GM04503 (cell line): ENCODE measurements around the gene KDM3A.
"Not testable (repeated sequence)": the region's sequence is repeated elsewhere in the genome, so short reads cannot be mapped to it uniquely, and the experiment has no call there.

Experiments used
- DNase-seq: peaks from one replicate; pipeline ENCODE4 v3.0.0-alpha.2; 2012; ENCODE audit warnings: low read depth

Gene KDM3A

DNA sequence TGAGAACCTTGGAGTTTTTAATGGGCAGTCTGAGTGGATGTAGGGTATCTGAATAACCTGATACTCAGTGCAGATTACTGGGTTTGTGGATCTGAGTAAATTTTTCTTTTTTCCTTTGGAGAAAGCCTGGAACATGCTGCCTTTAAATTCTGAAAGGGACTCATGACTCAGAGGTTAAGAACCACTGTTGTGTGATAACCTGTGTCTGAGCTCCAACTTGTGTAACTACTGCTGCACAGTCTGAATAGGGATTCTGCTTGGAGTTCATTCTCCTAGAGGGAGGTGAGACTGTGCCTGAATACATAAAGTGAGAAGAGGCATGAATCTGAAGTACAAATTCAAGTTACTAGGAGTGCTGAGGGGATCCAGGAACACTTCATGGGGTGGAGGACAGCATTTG, 36.2 kb downstream of the KDM3A start:
- no peak for DNase-seq

DNA sequence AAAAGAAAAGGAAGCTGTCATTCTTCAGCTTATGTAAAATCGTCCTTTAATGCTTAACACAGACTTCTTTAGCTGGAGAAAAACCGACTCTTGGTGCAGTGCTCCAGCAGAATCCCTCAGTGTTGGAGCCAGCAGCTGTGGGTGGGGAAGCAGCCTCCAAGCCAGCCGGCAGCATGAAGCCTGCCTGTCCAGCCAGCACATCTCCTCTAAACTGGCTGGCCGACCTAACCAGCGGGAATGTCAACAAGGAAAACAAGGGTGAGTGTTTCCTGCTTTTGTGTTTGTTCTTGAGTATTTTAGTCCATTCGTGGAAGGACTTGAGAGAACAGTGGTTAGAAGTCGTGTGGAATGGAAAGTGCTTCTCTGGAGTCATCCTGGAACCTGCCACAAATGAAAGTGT, 38.9 kb downstream of the KDM3A start:
- no peak for DNase-seq

DNA sequence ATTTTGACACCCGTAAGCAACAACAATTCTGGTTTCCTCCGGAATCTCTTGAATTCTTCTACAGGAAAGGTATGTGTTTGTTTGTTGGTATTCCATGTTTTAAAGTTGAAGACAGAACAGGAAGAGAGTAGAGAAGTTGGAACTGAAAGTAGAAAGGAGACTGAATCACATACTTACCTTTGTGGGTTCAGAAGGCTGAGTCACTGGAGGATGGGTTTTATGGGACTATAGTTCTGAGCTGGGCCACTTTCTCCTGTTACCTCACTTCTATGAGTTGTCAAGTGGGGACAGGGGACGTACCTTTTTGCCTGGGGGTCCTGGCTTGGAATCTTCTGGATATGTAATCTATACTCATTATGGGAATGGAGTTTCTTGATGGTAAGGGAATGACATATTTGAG, 40.9 kb downstream of the KDM3A start:
- no peak for DNase-seq

DNA sequence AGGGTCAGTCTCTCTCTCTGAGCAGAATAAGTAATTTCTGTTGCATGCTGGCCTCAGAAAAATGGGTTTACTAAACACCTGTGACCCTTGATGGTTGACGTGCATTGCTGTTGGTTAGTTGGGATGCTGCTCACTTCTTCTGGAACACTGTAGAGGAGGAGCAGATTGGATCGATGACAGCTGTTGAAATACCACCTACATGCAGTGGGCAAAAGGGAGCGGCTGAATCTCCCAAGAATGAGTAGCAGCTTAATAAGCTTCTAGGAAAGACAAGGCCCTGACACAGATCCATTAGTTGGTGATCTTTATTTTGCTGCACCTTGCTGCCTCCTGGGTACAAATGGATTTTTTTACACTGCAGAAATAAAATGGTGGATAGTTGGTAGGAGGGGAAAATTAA, 43.2 kb downstream of the KDM3A start:
- DNase-seq: no peak

DNA sequence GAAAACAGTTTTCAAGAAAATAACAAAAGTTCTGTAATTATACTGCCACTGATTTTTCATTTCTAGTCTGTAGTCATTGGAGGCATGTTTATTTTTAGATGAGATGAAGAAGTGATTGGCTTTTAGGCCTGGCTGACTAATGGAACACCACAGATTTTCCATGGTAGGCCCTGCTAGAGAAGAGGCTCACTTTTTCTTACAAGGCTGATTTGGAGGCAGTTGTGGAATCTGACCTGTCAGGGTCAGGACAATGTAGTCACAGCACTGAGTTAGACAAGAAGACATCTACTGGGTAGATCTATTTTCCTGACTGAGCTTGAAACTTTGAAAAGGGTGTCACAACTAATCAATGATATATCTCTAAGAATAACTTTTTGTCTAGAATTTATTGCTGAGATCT, 43.9 kb downstream of the KDM3A start:
- DNase-seq: no peak

DNA sequence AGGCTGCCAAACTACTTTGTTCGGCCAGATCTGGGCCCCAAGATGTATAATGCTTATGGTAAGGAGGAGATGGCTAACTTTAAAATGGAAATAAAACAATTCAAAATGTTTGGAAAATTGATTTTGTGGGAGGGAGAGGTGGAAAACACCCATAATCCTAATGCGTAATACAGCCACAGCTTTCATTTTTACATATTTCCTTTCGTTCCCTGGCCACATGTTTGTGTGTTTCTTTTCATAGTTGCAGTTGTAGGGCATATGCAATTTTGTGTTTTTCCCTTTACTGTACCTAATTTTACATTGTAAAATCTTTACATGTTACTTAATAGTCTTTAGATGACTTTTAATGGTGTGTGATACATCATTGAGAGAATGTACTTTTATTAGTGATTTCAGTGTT, 44.6 kb downstream of the KDM3A start:
- no peak for DNase-seq

DNA sequence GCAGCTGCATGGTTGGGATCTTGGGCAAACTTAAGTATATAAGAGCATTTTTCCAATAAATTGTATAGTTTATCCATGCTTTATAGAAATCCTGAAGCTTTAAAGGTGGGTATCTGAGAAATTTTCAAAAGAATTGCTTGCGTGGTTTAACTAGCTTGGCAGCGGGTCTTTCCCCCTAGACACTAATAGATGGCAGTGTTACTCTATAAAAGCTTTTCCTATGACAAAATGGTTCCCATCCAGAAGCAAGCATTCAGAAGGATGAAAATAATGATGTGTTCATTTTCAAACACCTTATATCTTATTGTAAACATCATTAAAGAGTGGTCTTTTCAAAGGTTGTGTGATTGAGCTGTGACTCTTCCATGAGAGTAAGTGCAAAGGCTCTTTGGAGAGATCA, 45.9 kb downstream of the KDM3A start:
- no peak for DNase-seq

DNA sequence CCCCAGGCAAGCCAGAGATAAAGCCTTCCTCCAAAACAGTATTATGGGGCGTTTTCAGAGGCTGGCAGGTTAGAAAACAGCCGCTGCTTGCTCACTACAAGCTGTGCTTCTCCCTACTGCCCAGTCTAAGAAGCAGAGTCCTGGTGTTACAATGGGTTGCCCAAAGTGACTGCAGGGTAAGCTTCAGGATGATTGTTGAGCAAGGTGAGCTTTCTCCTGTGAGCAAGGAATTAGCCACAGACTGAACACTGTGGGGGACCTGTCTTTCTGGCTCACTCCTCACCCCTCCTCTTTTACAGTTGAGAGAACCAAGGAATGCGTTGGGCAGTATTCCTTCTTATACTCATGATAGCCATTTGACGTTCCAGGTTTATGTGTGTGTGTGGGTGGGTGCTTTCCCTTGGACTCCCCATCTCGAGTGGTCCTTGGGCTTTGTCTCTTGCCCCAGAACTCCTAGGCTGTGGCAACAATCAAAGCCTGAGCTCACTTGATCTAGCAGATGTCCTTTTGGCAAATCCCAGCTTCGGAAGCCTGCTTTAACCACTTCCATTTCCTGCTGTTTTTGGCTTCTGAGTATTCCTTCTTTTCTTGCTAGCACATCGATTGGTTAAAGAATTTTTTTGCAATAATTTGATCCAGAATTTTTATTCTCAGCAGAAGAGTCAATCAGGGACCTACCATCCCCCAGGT, 47.5 kb downstream of the KDM3A start:
- no peak for DNase-seq

DNA sequence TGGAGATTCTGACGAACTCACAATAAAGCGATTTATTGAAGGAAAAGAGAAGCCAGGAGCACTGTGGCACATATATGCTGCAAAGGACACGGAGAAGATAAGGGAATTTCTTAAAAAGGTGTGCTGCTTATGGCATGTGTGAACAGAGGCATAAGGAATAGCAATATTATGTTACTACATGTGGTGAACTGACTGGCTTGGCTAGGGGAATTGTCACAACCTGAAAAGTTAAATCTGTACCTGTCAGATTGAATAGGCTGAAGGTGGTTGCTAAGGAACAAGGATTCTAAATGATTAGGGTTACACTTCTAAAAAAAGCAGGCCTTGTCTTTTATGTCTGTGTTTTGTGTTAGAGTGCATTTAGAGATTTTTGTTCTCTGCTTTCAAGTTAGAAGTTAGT, 48.4 kb downstream of the KDM3A start:
- no peak for DNase-seq

DNA sequence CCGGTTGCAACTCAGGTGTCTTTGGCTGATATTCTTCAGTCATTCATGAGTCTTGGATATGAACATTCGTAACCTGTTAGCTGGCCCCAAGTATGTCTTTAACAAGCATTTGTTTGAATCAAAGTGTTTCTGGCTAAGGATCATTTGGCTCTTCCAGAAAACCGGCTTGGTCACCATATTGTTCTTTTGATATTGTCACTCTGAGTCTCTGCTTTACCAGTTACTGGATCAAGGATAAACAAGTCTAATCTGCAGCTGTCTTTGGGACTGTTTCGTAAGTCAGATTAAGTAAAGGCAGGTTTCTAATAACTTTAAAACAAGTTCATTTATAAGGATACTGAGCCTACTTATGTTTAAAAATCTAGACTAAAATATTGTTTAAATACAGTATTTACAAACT, 49.1 kb downstream of the KDM3A start:
- no peak for DNase-seq

DNA sequence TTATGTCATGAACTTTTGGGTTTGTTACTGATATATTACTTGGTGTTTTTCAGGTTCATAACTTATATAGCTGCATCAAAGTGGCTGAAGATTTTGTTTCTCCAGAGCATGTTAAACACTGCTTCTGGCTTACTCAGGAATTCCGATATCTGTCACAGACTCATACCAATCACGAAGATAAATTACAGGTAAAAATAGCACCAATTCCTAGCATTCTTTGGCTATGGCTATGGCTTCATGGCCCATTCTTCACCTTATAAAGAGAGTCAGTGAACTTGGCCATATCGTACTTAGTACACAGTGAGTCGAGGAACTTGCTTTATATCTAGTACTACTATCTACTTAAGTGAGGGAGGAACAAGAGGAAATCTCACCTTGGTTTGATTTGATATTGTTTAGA, 49.9 kb downstream of the KDM3A start:
- no peak for DNase-seq

DNA sequence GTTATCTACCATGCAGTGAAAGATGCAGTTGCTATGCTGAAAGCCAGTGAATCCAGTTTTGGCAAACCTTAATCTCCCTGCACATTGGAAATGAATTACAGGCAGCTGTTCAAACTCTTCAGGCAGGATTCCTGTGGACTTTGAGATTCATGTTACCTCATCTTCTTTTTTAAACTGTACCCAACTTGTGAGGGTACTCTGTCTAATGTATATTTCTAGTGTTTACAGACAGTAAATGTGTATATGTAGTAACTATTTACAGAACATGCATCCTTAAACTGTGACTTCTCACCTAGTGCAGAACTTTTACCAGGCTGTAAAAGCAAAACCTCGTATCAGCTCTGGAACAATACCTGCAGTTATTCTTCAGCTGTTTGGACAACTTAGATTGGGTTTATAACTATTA, 50.9 kb downstream of the KDM3A start:
- no peak for DNase-seq

DNA sequence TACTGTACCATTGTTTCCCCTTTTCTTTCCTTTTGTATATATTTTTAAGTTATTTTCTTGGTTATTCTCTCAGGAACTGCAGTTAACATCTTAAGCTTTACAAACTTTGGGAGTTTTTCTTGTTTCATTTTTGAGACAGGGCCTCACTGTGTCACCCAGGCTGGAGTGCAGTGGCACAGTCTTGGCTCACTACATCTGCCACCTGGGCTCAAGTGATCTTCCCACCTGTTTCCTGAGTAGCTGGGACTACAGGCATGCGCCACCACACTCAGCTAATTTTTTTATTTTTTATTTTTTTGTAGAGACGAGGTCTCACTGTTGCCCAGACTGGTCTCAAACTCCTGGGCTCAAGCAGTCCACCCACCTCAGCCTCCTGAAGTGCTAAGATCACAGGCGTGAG, 55.2 kb downstream of the KDM3A start:
- DNase-seq: not testable (repeated sequence)

DNA sequence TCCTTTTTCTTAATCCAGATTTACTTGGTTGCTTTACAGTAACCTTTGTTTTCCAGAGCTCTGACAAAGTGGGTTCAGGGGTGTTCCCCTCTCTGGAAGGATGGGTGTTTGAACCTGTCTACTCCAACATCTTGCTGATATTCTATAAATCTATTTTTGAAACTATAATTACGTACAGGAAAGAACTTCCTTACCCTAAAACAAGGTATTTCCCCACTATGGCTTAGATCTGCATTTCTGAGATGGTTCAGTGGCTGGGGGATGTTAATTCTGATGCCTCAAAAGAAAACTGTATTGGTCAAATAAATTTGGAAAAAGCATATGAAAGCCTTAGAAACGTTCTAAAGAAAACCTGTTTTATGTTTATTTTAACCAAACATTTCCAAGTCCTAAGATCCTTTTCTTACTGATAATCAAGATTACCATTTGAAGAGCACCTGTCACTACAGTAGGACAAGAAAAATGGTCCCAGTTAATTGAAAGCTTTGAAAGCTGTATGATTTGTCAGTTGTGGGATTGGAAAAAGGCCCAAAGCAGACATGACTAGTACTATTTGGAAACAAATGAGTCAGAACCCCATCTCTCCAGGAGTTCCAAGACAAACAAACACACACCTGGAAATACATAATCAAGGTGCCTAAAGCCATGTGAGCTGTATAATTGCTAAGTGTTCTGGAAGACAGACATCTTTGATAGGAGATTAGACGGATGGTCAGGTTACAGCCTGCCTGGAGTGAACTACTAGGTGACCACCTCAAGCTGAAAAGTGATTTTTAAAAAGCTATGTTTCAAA, 57.5 kb downstream of the KDM3A start:
- DNase-seq: no peak

DNA sequence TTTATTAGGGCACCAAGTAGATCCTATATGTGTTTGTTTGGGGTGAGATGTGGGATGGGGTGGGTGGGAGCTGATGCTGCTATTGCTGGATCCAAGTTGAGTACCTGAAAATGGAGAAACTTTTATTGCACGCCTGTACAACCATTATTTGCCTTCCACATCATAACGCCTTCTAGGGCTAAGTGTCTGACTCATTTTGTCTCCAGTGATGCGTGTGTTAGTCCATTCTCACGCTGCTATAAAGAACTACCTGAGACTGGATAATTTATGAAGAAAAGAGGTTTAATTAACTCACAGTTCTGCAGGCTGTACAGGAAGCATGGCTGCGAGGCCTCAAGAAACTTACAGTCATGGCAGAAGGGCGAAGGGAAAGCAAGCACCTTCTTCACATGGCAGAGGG, 58.2 kb downstream of the KDM3A start:
- DNase-seq: no peak

DNA sequence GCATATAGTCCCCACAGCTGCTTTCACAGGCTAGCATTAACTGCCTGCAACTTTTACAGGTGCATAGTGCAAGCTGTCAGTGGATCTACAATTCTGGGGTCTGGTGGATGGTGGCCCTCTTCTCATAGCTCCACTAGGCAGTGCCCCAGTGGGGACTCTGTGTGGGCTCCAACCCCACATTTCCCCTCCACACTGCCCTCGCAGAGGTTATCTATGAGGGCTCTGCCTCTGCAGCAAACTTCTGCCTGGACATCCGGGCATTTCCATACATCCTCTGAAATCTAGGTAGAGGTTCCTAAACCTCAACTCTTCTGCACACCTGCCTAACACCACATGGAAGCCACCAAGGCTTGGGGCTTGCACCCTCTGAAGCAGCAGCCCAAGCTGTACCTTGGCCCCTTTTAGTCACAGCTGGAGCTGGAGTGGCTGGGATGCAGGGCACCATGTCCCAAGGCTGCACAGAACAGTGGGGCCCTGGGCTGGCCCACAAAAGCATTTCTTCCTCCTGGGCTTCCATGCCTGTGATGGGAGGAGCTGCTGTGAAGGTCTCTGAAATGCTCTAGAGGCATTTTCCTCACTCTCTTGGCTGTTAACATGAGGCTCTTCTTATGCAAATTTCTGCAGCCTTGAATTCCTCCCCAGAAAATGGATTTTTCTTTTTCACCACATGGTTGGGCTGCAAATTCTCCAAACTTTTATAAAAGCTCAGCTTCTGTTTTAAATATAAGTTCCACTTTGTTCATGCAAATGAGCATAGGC, 59.3 kb downstream of the KDM3A start:
- DNase-seq: no peak

DNA sequence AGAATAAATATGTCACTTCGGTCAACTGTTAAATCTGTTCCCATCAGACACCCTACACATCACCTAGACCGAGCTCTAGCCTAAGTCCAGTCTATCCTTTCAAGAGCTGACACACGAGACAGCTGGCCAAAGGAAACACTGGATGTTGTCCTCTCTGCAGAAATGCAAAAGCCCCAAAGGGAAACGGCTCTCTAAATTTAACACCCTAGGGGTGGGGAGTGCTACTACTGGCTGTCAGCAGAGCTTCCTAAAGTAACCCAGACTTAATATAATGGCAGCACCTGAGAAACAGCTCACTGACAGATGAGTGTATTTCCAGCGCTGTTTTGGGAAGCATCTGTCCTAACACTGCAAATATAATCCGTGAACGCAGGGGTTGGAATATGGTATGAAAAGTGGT, 66.4 kb downstream of the KDM3A start:
- no peak for DNase-seq

DNA sequence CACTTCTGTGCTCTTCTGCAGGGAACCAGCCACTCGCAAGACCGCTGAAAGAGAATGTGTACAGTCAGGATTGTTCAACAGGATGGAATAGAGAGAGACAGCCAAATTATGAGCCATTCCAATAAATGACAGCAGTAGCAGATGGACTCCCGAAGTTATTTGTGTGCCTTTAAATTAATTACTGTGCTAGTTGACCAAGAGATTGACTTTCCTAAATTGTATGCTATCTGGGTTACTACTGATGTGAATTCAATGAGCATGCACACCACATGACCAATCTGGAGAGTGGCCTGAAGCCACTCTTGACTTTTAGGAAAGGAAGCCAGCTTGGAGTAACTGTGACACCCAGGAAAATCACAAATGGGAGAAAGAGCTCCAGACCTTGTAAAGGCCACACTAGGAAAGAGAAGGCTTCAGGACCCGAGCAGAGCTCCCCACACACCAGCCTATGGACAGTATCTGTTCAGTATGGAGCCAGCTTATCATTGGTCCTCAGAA, 69.3 kb downstream of the KDM3A start:
- no peak for DNase-seq

DNA sequence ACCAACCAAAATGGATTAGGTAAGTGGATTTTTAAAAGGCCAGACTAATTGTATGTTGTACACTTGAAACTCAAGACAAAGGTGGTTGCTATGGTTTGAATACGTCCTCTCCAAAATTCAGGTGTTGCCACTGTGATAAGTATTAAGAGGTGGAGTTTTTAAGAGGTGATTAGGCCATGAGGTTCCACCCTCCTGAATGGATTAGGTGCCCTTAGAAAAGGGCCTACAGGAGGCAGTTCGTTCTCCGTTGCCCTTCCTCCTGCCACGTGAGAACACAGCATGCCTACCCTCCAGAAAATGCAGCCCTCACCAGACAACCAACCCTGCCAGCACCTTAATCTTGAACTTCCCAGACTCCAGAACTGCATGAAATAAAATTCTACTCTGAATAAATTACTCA, 70.9 kb downstream of the KDM3A start:
- DNase-seq: no peak

DNA sequence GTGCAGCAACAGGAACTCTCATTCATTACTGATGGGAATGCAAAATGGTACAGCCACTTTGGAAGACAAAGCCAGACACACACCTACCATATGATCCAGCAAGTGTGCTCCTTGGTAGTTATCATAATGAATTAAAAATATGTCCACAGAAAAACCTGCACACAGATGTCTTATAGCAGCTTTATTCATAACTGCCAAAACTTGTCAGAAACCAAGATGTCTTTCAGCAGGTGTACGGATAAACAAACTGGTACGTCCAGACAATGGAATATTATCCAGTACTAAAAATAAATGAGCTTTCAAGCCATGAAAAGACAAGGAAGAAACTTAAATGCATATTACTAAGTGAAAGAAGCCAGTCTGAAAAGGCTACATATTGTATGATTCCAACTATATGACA, 71.7 kb downstream of the KDM3A start:
- DNase-seq: no peak

DNA sequence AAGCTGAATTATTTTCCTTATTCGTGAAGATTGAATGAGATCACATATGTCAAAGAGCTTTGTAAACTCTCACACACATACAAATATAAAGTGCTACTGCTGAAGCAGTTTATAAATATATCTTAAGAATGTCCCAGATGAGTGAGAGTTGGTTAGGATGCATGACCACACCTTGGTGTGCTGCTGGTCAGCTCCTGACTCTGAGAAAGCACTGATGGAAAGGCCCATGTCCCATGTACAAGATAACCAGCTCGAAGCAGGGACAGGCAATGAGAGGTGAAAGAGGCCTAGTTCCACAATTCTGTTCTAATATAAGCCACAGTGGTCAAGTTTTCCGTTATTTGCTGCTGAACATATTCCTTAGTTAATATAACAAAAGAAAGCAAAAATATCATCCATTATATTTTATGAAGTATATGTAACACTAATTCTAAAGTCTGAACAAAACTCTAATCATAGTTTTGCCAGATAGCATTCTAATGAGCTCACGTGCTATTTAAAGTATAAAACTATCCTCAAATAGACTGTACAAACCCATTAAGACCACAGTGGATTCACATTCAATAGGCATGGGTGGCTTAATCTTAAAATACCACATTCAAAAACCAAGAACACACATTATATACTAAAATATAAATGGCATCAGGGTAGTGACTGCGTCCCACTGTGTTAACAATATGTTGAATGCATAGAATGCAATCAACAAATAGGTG, 72.9 kb downstream of the KDM3A start:
- no peak for DNase-seq

DNA sequence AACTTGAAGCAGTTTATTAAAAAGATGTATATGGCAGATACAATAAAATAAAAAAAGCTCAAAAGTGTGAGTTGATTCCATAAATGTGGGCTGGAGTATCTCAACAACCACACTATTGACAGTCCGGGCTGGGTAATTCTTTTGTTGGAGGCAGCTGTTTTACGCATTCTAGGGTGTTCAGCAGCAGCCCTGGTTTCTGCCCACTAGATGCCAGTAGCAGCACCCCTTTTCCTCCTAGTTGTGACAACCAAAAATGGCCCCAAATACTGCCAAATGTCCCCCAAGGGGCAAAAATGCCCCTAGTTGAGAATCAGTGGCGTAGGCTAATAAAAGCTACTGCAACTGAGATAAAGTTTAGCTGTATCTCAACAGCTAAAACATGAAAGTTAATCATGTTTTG, 77.3 kb downstream of the KDM3A start:
- no peak for DNase-seq
